Measurements from ENCODE around the gene KIAA1671.

GRCh38 chr22:25007444-25008106 lies 55.1 kb downstream of the KIAA1671 start:
- TF ChIP-seq GATA2 (IDR thresholded peaks at IDR 0.05; ENCODE audit: low read depth, low read length) (no peak), GATA3 (IDR thresholded peaks at IDR 0.05; ENCODE audit: low read depth, low read length) (no peak)
